SK-N-SH treated with all-trans-retinoic acid at 6 μM for 48 hours (cell line): ENCODE results near the gene RNASE12.

Experiments used
- ATAC-seq: fragments of 200-7000 bp; cut with Tn5 transposase; 3 replicates; pipeline ENCODE4 v1.9.1; 2020; ENCODE audit warnings: mild to moderate bottlenecking, moderate library complexity
- ARNTL ChIP-seq: fragments of 450-650 bp; formaldehyde crosslinking; IDR thresholded peaks from 2 replicates; pipeline ENCODE4 v1.5.0; 2020; ENCODE audit warnings: low read depth, mild to moderate bottlenecking, moderate library complexity, borderline replicate concordance
- CREB5 ChIP-seq: fragments of 250-450 bp; sonication (Bioruptor Pico); IDR thresholded peaks from 2 replicates; pipeline ENCODE4 v1.5.1; 2020; ENCODE audit warnings: low read depth, mild to moderate bottlenecking, moderate library complexity
- CSDC2 ChIP-seq: fragments of 250-450 bp; sonication (Bioruptor Pico); IDR thresholded peaks from 2 replicates; pipeline ENCODE4 v1.5.0; 2020; ENCODE audit warnings: mild to moderate bottlenecking, moderate library complexity
- ESRRG ChIP-seq: fragments of 250-450 bp; sonication (Bioruptor Pico); IDR thresholded peaks from 2 replicates; pipeline ENCODE4 v1.6.1; 2021; ENCODE audit warnings: mild to moderate bottlenecking
- OSR1 ChIP-seq: fragments of 250-450 bp; sonication (Bioruptor Pico); IDR thresholded peaks from 2 replicates; pipeline ENCODE4 v1.8.0; 2022; ENCODE audit warnings: moderate library complexity, mild to moderate bottlenecking, inconsistent platforms
- PATZ1 ChIP-seq: fragments of 250-450 bp; sonication (Bioruptor Pico); IDR thresholded peaks from 2 replicates; pipeline ENCODE4 v1.8.0; 2020; ENCODE audit warnings: mild to moderate bottlenecking, moderate library complexity, borderline replicate concordance
- POU6F1 ChIP-seq: fragments of 250-450 bp; sonication (Bioruptor Pico); IDR thresholded peaks from 2 replicates; pipeline ENCODE4 v1.8.0; 2021; ENCODE audit warnings: low read depth, mild to moderate bottlenecking, moderate library complexity, borderline replicate concordance
- RARB ChIP-seq: fragments of 250-450 bp; sonication (Bioruptor Pico); IDR thresholded peaks from 2 replicates; pipeline ENCODE4 v1.8.0; 2021; ENCODE audit warnings: mild to moderate bottlenecking, moderate library complexity
- TCF4 ChIP-seq: fragments of 250-450 bp; sonication (Bioruptor Pico); IDR thresholded peaks from 2 replicates; pipeline ENCODE4 v1.8.0; 2021; ENCODE audit warnings: mild to moderate bottlenecking, moderate library complexity, borderline replicate concordance
- TOX ChIP-seq: fragments of 250-450 bp; sonication (Bioruptor Pico); IDR thresholded peaks from 2 replicates; pipeline ENCODE4 v1.8.0; 2021; ENCODE audit warnings: mild to moderate bottlenecking, moderate library complexity, borderline replicate concordance
- TSHZ2 ChIP-seq: fragments of 250-450 bp; sonication (Bioruptor Pico); IDR thresholded peaks from 2 replicates; pipeline ENCODE4 v1.5.0; 2020; ENCODE audit warnings: mild to moderate bottlenecking, moderate library complexity
- ZC3H10 ChIP-seq: fragments of 250-450 bp; sonication (Bioruptor Pico); IDR thresholded peaks from 2 replicates; pipeline ENCODE4 v1.5.1; 2021; ENCODE audit warnings: mild to moderate bottlenecking, moderate library complexity
- ZNF70 ChIP-seq: fragments of 450-650 bp; formaldehyde crosslinking; IDR thresholded peaks from 2 replicates; pipeline ENCODE4 v1.5.0; 2020; ENCODE audit warnings: mild to moderate bottlenecking, moderate library complexity

The RNASE12 gene

GRCh38 chr14:20611277-20611676, 20.1 kb upstream of the RNASE12 start (continued):
- TF ChIP-seq OSR1 (CRISPR knock-in tag), result no peak
- no peak for TF ChIP-seq CREB5 (CRISPR knock-in tag)
- no peak for TF ChIP-seq ESRRG (CRISPR knock-in tag)

- no peak for TF ChIP-seq TSHZ2 (CRISPR knock-in tag)
- peak; percentile 34; the same call in 1 of the 2 replicates for TF ChIP-seq CSDC2
- TF ChIP-seq, all 23 proteins: peak for 1
- ATAC-seq, result peak; percentile 60
Observed at GRCh38 chr14:20610002-20610765, 19.0 kb upstream of the RNASE12 start.

GRCh38 chr14:20609215-20610001, 18.2 kb upstream of the RNASE12 start:
- TF ChIP-seq PATZ1 (CRISPR knock-in tag) (no peak), TSHZ2 (CRISPR knock-in tag) (no peak), ZC3H10 (CRISPR knock-in tag) (no peak)
- ATAC-seq, result peak; percentile 16

GRCh38 chr14:20608383-20609110, 17.4 kb upstream of the RNASE12 start:
- ATAC-seq, result no peak
- no peak for TF ChIP-seq POU6F1 (CRISPR knock-in tag)
- TF ChIP-seq ZNF70, result no peak
- no peak for TF ChIP-seq OSR1 (CRISPR knock-in tag)
- TF ChIP-seq TOX (CRISPR knock-in tag), result no peak
- TF ChIP-seq ARNTL, result no peak
- TF ChIP-seq TCF4, result no peak
- TF ChIP-seq RARB (CRISPR knock-in tag), result no peak
